GM18861 (cell line): Measurements from ENCODE around the gene SNCAIP.

Experiments used
- ATAC-seq: cut with Tn5 transposase; IDR thresholded peaks from one replicate; pipeline ENCODE4 v1.9.1; 2021; ENCODE audit not compliant: unreplicated experiment

Gene SNCAIP

GRCh38 chr5:122311961-122312590 lies at the start of gene SNCAIP:
Gene SNCAIP (plus strand): TSS chr5:122312237. CDS start chr5:122391135, 78,898 bp downstream.
- ATAC-seq = no peak

- ATAC-seq = no peak
Measured at GRCh38 chr5:122263352-122264030, 48.5 kb upstream of the SNCAIP start.

- ATAC-seq = no peak
Measured at GRCh38 chr5:122264610-122265009, 47.4 kb upstream of the SNCAIP start.

GRCh38 chr5:122267185-122267584 lies 44.9 kb upstream of the SNCAIP start:
- ATAC-seq = no peak

- no peak for ATAC-seq
Measured at GRCh38 chr5:122273696-122274095, 38.3 kb upstream of the SNCAIP start.

GRCh38 chr5:122283592-122283991 lies 28.4 kb upstream of the SNCAIP start:
- ATAC-seq = no peak

- ATAC-seq = no peak
Measured at GRCh38 chr5:122286541-122286940, 25.5 kb upstream of the SNCAIP start.

GRCh38 chr5:122287101-122287500 lies 24.9 kb upstream of the SNCAIP start:
- ATAC-seq = no peak

GRCh38 chr5:122291000-122291901 lies 20.8 kb upstream of the SNCAIP start:
- ATAC-seq = no peak

- ATAC-seq = no peak
Measured at GRCh38 chr5:122292332-122292731, 19.7 kb upstream of the SNCAIP start.

- no peak for ATAC-seq
Measured at GRCh38 chr5:122295138-122295537, 16.9 kb upstream of the SNCAIP start.

- no peak for ATAC-seq
Measured at GRCh38 chr5:122296871-122297270, 15.2 kb upstream of the SNCAIP start.

GRCh38 chr5:122297587-122298298 lies 14.3 kb upstream of the SNCAIP start:
- peak; percentile 91 for ATAC-seq

GRCh38 chr5:122300374-122300773 lies 11.7 kb upstream of the SNCAIP start:
- ATAC-seq = no peak

- ATAC-seq = no peak
Measured at GRCh38 chr5:122301016-122301415, 11.0 kb upstream of the SNCAIP start.

- ATAC-seq = no peak
Measured at GRCh38 chr5:122304471-122305215, 7.4 kb upstream of the SNCAIP start.

GRCh38 chr5:122306461-122306860 lies 5.6 kb upstream of the SNCAIP start:
- ATAC-seq = no peak

- ATAC-seq = no peak
Measured at GRCh38 chr5:122310889-122311288, 1.1 kb upstream of the SNCAIP start.

GRCh38 chr5:122311497-122311960 lies 508 bp upstream of the SNCAIP start:
- ATAC-seq = no peak
